Esophagus muscularis mucosa (tissue), 4 donors: Measurements from ENCODE around the gene VPS72.
"Not testable (repeated sequence)": the region's sequence is repeated elsewhere in the genome, so short reads cannot be mapped to it uniquely, and the experiment has no call there.

Source experiments
- CTCF ChIP-seq, 3 experiments: fragments of 200-600 bp in 2 of 3; fragments of 450-650 bp in 1 of 3; sonication (generic) in 2 of 3; IDR thresholded peaks; one replicate each; pipeline ENCODE4 v1.5.1; 2017 to 2019; ENCODE audit warnings: antibody characterized with exemption in 3 of 3, mild to moderate bottlenecking in 2 of 3, moderate library complexity in 1 of 3
- EP300 ChIP-seq: sonication (generic); formaldehyde crosslinking; IDR thresholded peaks from one replicate; pipeline ENCODE4 v1.6.1; 2017; ENCODE audit warnings: antibody characterized with exemption
- POLR2A ChIP-seq: fragments of 450-650 bp; IDR thresholded peaks from one replicate; pipeline ENCODE4 v1.6.1; 2017; ENCODE audit warnings: antibody characterized with exemption, moderate library complexity, mild to moderate bottlenecking, low read depth
- POLR2AphosphoS5 ChIP-seq, 2 donors: sonication (generic); formaldehyde crosslinking; IDR thresholded peaks; one replicate each; pipeline ENCODE4 v1.6.1; 2017; ENCODE audit warnings: antibody characterized with exemption in 2 of 2

- not testable (repeated sequence) for TF ChIP-seq CTCF (IDR thresholded peaks at IDR 0.05); POLR2A; POLR2AphosphoS5 (IDR thresholded peaks at IDR 0.05); EP300
Observed at GRCh38 chr1:151205381-151205965, 15.5 kb upstream of the VPS72 start.
